COLO668 (cell line): ENCODE results near the gene SLC35G6.

ENCODE experiments used
- DNase-seq: peaks from one replicate; lab custom pipeline; 2025; ENCODE audit not compliant: unreplicated experiment; lab: John Stamatoyannopoulos, UW

The SLC35G6 gene

GRCh38 chr17:7499161-7499560 is 17.9 kb downstream of the SLC35G6 start:
- no peak for DNase-seq

GRCh38 chr17:7501729-7502128 is 20.5 kb downstream of the SLC35G6 start:
- DNase-seq, result no peak

- DNase-seq, result no peak
These were observed 21.1 kb downstream of the SLC35G6 start for GRCh38 chr17:7502171-7502847.

GRCh38 chr17:7502987-7503386 is 21.7 kb downstream of the SLC35G6 start:
- peak; percentile 1 for DNase-seq

GRCh38 chr17:7503521-7503920 is 22.3 kb downstream of the SLC35G6 start:
- no peak for DNase-seq

GRCh38 chr17:7508145-7508544 is 26.9 kb downstream of the SLC35G6 start:
- no peak for DNase-seq

- DNase-seq, result no peak
These were observed 27.6 kb downstream of the SLC35G6 start for GRCh38 chr17:7508846-7509245.

- DNase-seq, result no peak
These were observed 28.7 kb downstream of the SLC35G6 start for GRCh38 chr17:7509937-7510336.

- DNase-seq, result no peak
These were observed 29.9 kb downstream of the SLC35G6 start for GRCh38 chr17:7511108-7511507.

GRCh38 chr17:7512105-7512504 is 30.9 kb downstream of the SLC35G6 start:
- no peak for DNase-seq

GRCh38 chr17:7512824-7513540 is 31.7 kb downstream of the SLC35G6 start:
- DNase-seq, result no peak

- DNase-seq, result no peak
These were observed 32.7 kb downstream of the SLC35G6 start for GRCh38 chr17:7513850-7514419.

- DNase-seq, result no peak
These were observed 34.8 kb downstream of the SLC35G6 start for GRCh38 chr17:7515911-7516610.

- peak; percentile 2 for DNase-seq
These were observed 41.8 kb downstream of the SLC35G6 start for GRCh38 chr17:7523033-7523432.

GRCh38 chr17:7528842-7529241 is 47.6 kb downstream of the SLC35G6 start:
- no peak for DNase-seq

GRCh38 chr17:7530023-7530900 is 49.0 kb downstream of the SLC35G6 start:
- DNase-seq, result no peak
